MM.1S (cell line): ENCODE results near the gene GCM1.

Experiments
- DNase-seq: peaks from one replicate; pipeline ENCODE4 v3.0.0-alpha.2; 2015
- H2AFZ ChIP-seq: fragments of 300-600 bp; sonication (generic); 2 replicates; pipeline ENCODE4 v1.6.0; 2016; ENCODE audit warnings: antibody characterized with exemption, low read length
- H3F3A ChIP-seq: fragments of 300-600 bp; sonication (generic); 2 replicates; pipeline ENCODE4 v1.6.1; 2016; ENCODE audit warnings: mild to moderate bottlenecking, antibody characterized with exemption, low read length, moderate library complexity, mixed read lengths; ENCODE audit not compliant: insufficient read depth
- H3K27ac ChIP-seq: fragments of 300-600 bp; sonication (generic); 2 replicates; pipeline ENCODE4 v1.5.1; 2016; ENCODE audit warnings: mild to moderate bottlenecking, low read length
- H3K27me3 ChIP-seq: fragments of 300-600 bp; sonication (generic); replicated peaks from 2 replicates; pipeline ENCODE4 v1.6.0; 2016; ENCODE audit warnings: low read length; ENCODE audit not compliant: insufficient read depth
- H3K36me3 ChIP-seq: fragments of 300-600 bp; sonication (generic); replicated peaks from 2 replicates; pipeline ENCODE4 v1.6.1; 2016; ENCODE audit warnings: mild to moderate bottlenecking, low read length, mixed read lengths; ENCODE audit not compliant: insufficient read depth
- H3K4me1 ChIP-seq: fragments of 300-600 bp; sonication (generic); 2 replicates; pipeline ENCODE4 v1.6.1; 2016; ENCODE audit warnings: low read length, mixed read lengths
- H3K4me2 ChIP-seq: fragments of 300-600 bp; sonication (generic); 2 replicates; pipeline ENCODE4 v1.6.0; 2016; ENCODE audit warnings: low read depth, low read length
- H3K4me3 ChIP-seq: fragments of 300-600 bp; sonication (generic); 2 replicates; pipeline ENCODE4 v1.5.1; 2016; ENCODE audit warnings: low read length, mixed read lengths
- H3K79me2 ChIP-seq: fragments of 300-600 bp; sonication (generic); 2 replicates; pipeline ENCODE4 v1.6.1; 2016; ENCODE audit warnings: mixed run types, low read length, mixed read lengths
- H3K9ac ChIP-seq: fragments of 300-600 bp; sonication (generic); 2 replicates; pipeline ENCODE4 v1.6.1; 2016; ENCODE audit warnings: low read length, mixed read lengths
- H3K9me2 ChIP-seq: fragments of 300-600 bp; sonication (generic); replicated peaks from 2 replicates; pipeline ENCODE4 v1.6.1; 2016; ENCODE audit warnings: mild to moderate bottlenecking, low read length, mixed read lengths; ENCODE audit not compliant: insufficient read depth
- H3K9me3 ChIP-seq: fragments of 300-600 bp; sonication (generic); replicated peaks from 2 replicates; pipeline ENCODE4 v1.6.1; 2016; ENCODE audit warnings: mild to moderate bottlenecking, low read length, mixed read lengths; ENCODE audit not compliant: insufficient read depth
- H4K20me1 ChIP-seq: fragments of 300-600 bp; sonication (generic); 2 replicates; pipeline ENCODE4 v1.6.1; 2016; ENCODE audit warnings: mild to moderate bottlenecking, low read length, moderate library complexity, mixed read lengths; ENCODE audit not compliant: insufficient read depth
- EZH2 ChIP-seq: fragments of 300-600 bp; sonication (generic); optimal IDR thresholded peaks from 2 replicates; pipeline ENCODE3; 2017; ENCODE audit warnings: low read depth, mild to moderate bottlenecking, antibody characterized with exemption, low read length, mixed read lengths
- EZH2phosphoT487 ChIP-seq: fragments of 300-600 bp; sonication (generic); IDR thresholded peaks from 2 replicates; pipeline ENCODE4 v1.6.1; 2018; ENCODE audit warnings: antibody characterized with exemption, low read length
- TF ChIP-seq, protein P1 (sequence below): fragments of 300-600 bp; sonication (generic); IDR thresholded peaks from 2 replicates; pipeline ENCODE4 v1.5.1; 2016; ENCODE audit warnings: antibody characterized with exemption, low read length, mixed read lengths

The GCM1 gene

DNA sequence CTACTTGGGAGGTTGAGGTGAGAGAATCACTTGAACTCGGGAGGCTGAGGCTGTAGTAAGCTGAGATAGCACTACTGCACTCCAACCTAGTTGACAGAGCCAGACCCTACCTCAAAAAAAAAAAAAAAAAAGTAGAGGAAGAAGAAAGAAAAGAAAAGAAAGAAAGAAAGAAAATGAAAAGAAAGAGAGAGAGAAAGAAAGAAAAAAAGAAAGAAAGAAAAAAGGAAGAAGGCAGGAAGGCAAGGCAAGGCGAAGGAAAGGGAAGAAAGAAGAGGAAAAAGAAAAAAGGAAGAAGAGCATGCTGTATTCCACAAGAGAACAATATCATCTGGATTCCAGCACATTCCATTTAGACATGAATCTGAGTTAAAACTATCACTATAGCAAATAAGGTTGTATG, 3.8 kb downstream of the GCM1 start:
- H2AFZ ChIP-seq, result no peak overlapping the region
- no peaks in the 10 kb centered on the region for H3K27me3 ChIP-seq
- H3K4me2 ChIP-seq, result no peak overlapping the region
- TF ChIP-seq EZH2 (no peak), EZH2phosphoT487 (no peak)
- TF ChIP-seq, protein P1, sequence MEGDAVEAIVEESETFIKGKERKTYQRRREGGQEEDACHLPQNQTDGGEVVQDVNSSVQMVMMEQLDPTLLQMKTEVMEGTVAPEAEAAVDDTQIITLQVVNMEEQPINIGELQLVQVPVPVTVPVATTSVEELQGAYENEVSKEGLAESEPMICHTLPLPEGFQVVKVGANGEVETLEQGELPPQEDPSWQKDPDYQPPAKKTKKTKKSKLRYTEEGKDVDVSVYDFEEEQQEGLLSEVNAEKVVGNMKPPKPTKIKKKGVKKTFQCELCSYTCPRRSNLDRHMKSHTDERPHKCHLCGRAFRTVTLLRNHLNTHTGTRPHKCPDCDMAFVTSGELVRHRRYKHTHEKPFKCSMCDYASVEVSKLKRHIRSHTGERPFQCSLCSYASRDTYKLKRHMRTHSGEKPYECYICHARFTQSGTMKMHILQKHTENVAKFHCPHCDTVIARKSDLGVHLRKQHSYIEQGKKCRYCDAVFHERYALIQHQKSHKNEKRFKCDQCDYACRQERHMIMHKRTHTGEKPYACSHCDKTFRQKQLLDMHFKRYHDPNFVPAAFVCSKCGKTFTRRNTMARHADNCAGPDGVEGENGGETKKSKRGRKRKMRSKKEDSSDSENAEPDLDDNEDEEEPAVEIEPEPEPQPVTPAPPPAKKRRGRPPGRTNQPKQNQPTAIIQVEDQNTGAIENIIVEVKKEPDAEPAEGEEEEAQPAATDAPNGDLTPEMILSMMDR, result no peak
- H3K9ac ChIP-seq, result no peak overlapping the region
- no peaks in the 10 kb centered on the region for H3K4me1 ChIP-seq
- H3K27ac ChIP-seq, result no peak overlapping the region
- no peaks in the 10 kb centered on the region for H3F3A ChIP-seq
- H3K9me3 ChIP-seq, result no peaks in the 10 kb centered on the region
- no peaks in the 10 kb centered on the region for H3K36me3 ChIP-seq
- no peak for DNase-seq
- H4K20me1 ChIP-seq, result no peaks in the 10 kb centered on the region
- no peaks in the 10 kb centered on the region for H3K79me2 ChIP-seq
- no peaks in the 10 kb centered on the region for H3K9me2 ChIP-seq
- no peak overlapping the region for H3K4me3 ChIP-seq

DNA sequence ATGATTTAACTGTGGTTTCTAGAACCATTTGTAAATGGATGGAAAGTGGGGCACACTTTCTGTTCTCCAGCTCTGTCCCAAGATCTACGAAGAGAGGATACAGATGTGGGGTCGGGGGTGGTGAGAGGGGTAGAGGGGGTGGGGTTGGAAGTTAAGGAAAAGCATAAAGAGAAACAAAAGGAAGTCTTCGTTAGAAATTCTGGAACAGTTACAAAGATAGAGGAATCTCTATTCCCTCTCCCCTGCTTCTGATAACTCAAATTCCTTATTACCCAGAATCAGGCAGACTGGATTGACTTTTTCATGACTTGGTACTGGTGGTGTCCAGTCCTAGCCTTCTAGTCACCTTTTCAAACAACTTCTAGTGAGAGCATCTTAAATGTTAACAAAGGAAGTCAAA, 4.9 kb downstream of the GCM1 start:
- Histone ChIP-seq H3F3A (no peaks in the 10 kb centered on the region), H3K36me3 (no peaks in the 10 kb centered on the region), H3K4me3 (no peak overlapping the region), H3K9me2 (no peaks in the 10 kb centered on the region), H3K27ac (no peak overlapping the region), H3K9ac (no peak overlapping the region), H3K9me3 (no peaks in the 10 kb centered on the region), H4K20me1 (no peaks in the 10 kb centered on the region), H3K27me3 (no peaks in the 10 kb centered on the region), H3K79me2 (no peaks in the 10 kb centered on the region), H2AFZ (no peak overlapping the region), H3K4me1 (no peaks in the 10 kb centered on the region), H3K4me2 (no peak overlapping the region)
- TF ChIP-seq EZH2 (no peak), EZH2phosphoT487 (no peak)
- TF ChIP-seq, protein P1, result no peak
- DNase-seq, result no peak

DNA sequence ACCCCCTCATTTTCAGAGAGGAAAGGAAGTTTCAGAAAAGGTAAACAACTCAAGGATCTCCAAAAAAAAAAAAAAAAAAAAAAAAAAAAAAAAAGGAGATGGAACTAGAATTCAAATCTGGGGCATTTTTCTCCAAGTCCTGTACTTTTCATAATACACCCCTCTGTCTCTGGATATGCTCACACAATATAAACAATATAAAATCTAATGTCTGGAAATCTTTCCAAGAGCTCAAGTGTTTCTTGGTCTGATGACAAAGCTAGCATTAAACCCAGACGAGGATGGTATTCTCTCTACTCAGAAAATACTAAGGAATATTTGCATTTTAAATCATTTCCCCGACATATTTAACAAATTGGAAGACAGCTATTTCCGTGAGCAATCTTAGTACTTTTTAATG, 5.8 kb downstream of the GCM1 start:
- Histone ChIP-seq H3F3A (no peaks in the 10 kb centered on the region), H3K4me1 (no peaks in the 10 kb centered on the region), H3K4me2 (no peak overlapping the region), H3K9me3 (no peaks in the 10 kb centered on the region), H3K4me3 (no peak overlapping the region), H3K27me3 (no peaks in the 10 kb centered on the region), H4K20me1 (no peaks in the 10 kb centered on the region), H3K36me3 (no peaks in the 10 kb centered on the region), H2AFZ (no peak overlapping the region), H3K27ac (no peak overlapping the region), H3K9me2 (no peaks in the 10 kb centered on the region), H3K79me2 (no peaks in the 10 kb centered on the region), H3K9ac (no peak overlapping the region)
- TF ChIP-seq EZH2phosphoT487, result no peak
- TF ChIP-seq, protein P1, result no peak
- no peak for TF ChIP-seq EZH2
- no peak for DNase-seq
